SK-N-MC (cell line): ENCODE data around the gene CAMSAP3.

Source experiments
- EZH2 ChIP-seq: fragments of 200-600 bp; sonication (generic); IDR thresholded peaks from one replicate; pipeline ENCODE4 v1.6.1; 2017; ENCODE audit warnings: antibody characterized with exemption
- POLR2AphosphoS5 ChIP-seq: IDR thresholded peaks from 2 replicates; pipeline ENCODE4 v1.6.1; 2012; ENCODE audit warnings: mild to moderate bottlenecking, low read depth, low read length, borderline replicate concordance

DNA sequence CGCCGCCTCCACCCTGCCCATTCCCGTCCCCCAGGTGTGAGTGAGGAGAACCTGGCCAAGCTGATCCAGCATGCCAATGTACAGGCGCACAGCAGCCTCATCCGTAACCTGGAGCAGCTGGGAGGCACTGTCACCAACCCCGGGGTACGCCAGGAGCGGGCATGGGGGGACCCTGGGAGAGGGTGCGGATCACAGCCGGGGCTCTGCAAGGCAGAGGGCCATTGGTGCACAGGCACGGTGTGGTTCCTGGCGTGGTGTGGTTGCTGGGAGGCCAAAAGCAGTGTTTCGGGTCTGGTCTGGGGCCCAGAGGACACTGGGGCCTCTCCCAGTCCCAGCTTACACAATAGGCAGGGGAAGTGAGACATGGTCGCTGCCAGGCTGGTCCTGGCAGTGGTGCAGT lies 49.5 kb downstream of the CAMSAP3 start:
- TF ChIP-seq POLR2AphosphoS5 (no peak; the same call in 1 of the 2 replicates), EZH2 (no peak)
